K562 (cell line): ENCODE results near the gene SLC25A29. TPM values are rescaled to one million over a fixed set of nuclear protein-coding genes. Genes with fewer than 3 reads are reported as not detected.

Experiments
- ATAC-seq: fragments of 200-7000 bp; cut with Tn5 transposase; 3 replicates; pipeline ENCODE4 v1.9.1; 2020; ENCODE audit warnings: moderate library complexity
- BruUV-seq: library from RNA; stranded (reverse); fragments of 400-500 nt; replicated peaks from 2 replicates; lab custom pipeline; 2021; lab: Mats Ljungman, UMichigan
- CTCF ChIA-PET: fragments of 300-600 bp; formaldehyde crosslinking; extraction: SDS; loops from one replicate; lab custom pipeline; 2021; ENCODE audit warnings: low intra/inter-chr PET ratio; lab: Yijun Ruan, JAX
- POLR2A ChIA-PET: fragments of 300-600, 350-650 bp; sonication (Branson Sonifier 250); formaldehyde crosslinking; extraction: SDS; loops from one replicate; lab custom pipeline; 2021; ENCODE audit warnings: antibody characterized with exemption, inconsistent platforms; lab: Yijun Ruan, JAX
- DNase-seq, 4 experiments: peaks; one replicate each; pipeline versions ENCODE4 v3.0.0 to v3.0.0-alpha.2; 2011 to 2018; ENCODE audit warnings: low spot score in 3 of 4, mixed read lengths in 3 of 4; ENCODE audit errors: extremely low read depth in 1 of 4
- FAIRE-seq: peaks from 2 replicates; lab custom pipeline; 2011; peaks lifted over from hg19 to GRCh38; lab: Jason Lieb, UNC
- H2AFZ ChIP-seq: 2 replicates; pipeline ENCODE4 v1.6.0; 2011; ENCODE audit warnings: low read depth, low read length, control low read depth, inconsistent platforms
- H3K27ac ChIP-seq: fragments of 200-600 bp; 3 replicates; pipeline ENCODE4 v1.8.0; 2011; ENCODE audit warnings: low read depth, mild to moderate bottlenecking, control low read depth, inconsistent platforms, low read length, moderate library complexity, mixed read lengths; ENCODE audit errors: extremely low read depth
- H3K27me3 ChIP-seq, 2 experiments: fragments of 300-600 bp in 1 of 2; 2 replicates in 1 of 2; 3 replicates in 1 of 2; pipeline versions ENCODE4 v1.6.0 to v1.8.0; 2011; ENCODE audit warnings: inconsistent platforms in 2 of 2, low read length in 2 of 2, mild to moderate bottlenecking in 1 of 2, mixed read lengths in 1 of 2, moderate library complexity in 1 of 2; ENCODE audit not compliant: control insufficient read depth in 2 of 2, insufficient read depth in 2 of 2
- H3K36me3 ChIP-seq: fragments of 300-600 bp; 3 replicates; pipeline ENCODE4 v1.8.0; 2011; ENCODE audit warnings: mild to moderate bottlenecking, low read length, inconsistent platforms; ENCODE audit not compliant: control insufficient read depth, insufficient read depth
- H3K4me1 ChIP-seq, 2 experiments: fragments of 200-600 bp in 1 of 2; replicated peaks in 1 of 2; 2 replicates in 1 of 2; 3 replicates in 1 of 2; pipeline versions ENCODE4 v1.5.1 to v1.8.0; 2011; ENCODE audit warnings: inconsistent platforms in 2 of 2, low read length in 2 of 2, mild to moderate bottlenecking in 1 of 2, mixed read lengths in 1 of 2, moderate library complexity in 1 of 2; ENCODE audit not compliant: control insufficient read depth in 2 of 2, insufficient read depth in 2 of 2
- H3K4me2 ChIP-seq: 2 replicates; pipeline ENCODE4 v1.6.1; 2011; ENCODE audit warnings: low read length, control low read depth, inconsistent platforms, mixed read lengths; ENCODE audit not compliant: insufficient read depth
- H3K4me3 ChIP-seq: fragments of 200-600 bp; sonication (generic), shearing (Covaris generic); 2 replicates; pipeline ENCODE4 v1.5.1; 2016; ENCODE audit warnings: control low read depth, inconsistent platforms
- H3K79me2 ChIP-seq: fragments of 200-600 bp; 3 replicates; pipeline ENCODE4 v1.8.0; 2011; ENCODE audit warnings: low read length, inconsistent platforms; ENCODE audit not compliant: control insufficient read depth, insufficient read depth
- H3K9ac ChIP-seq, 2 experiments: 2 replicates each; pipeline versions ENCODE4 v1.6.0 to v1.6.1; 2011; ENCODE audit warnings: low read depth in 2 of 2, low read length in 2 of 2, control low read depth in 1 of 2, inconsistent platforms in 1 of 2, mild to moderate bottlenecking in 1 of 2, mixed read lengths in 1 of 2; ENCODE audit not compliant: insufficient read depth in 1 of 2
- H3K9me1 ChIP-seq: one replicate; pipeline ENCODE4 v1.6.0; 2011; ENCODE audit warnings: inconsistent platforms, mild to moderate bottlenecking, low read length, moderate library complexity; ENCODE audit not compliant: control insufficient read depth, insufficient read depth
- H3K9me3 ChIP-seq: replicated peaks from 2 replicates; pipeline ENCODE4 v1.5.1; 2011; ENCODE audit warnings: low read depth, low read length, inconsistent platforms; ENCODE audit not compliant: control insufficient read depth, insufficient read depth
- H4K20me1 ChIP-seq: replicated peaks from 2 replicates; pipeline ENCODE4 v1.6.1; 2011; ENCODE audit warnings: low read length, inconsistent platforms, mixed read lengths; ENCODE audit not compliant: control insufficient read depth, insufficient read depth
- BRF2 ChIP-seq: IDR thresholded peaks from 3 replicates; pipeline ENCODE4 v1.6.1; 2011; ENCODE audit warnings: borderline replicate concordance, mild to moderate bottlenecking; ENCODE audit not compliant: insufficient read length, insufficient read depth
- ELK1 ChIP-seq: sonication (generic); formaldehyde crosslinking; IDR thresholded peaks from 2 replicates; pipeline ENCODE4 v1.8.1; 2022; ENCODE audit warnings: missing genetic modification reagents
- ERF ChIP-seq: fragments of 450-650 bp; formaldehyde crosslinking; IDR thresholded peaks from 2 replicates; pipeline ENCODE4 v1.4.0; 2020; ENCODE audit warnings: mild to moderate bottlenecking, mixed read lengths
- HDAC6 ChIP-seq: IDR thresholded peaks from 2 replicates; pipeline ENCODE4 v1.6.1; 2012; ENCODE audit warnings: low read depth, mild to moderate bottlenecking, control low read depth, inconsistent platforms, low read length, moderate library complexity
- MED1 ChIP-seq: sonication (generic); formaldehyde crosslinking; IDR thresholded peaks from 2 replicates; pipeline ENCODE4 v1.8.1; 2023; ENCODE audit warnings: missing genetic modification reagents, borderline replicate concordance
- MTA1 ChIP-seq: fragments of 450-650 bp; IDR thresholded peaks from 2 replicates; pipeline ENCODE4 v1.6.1; 2017; ENCODE audit warnings: borderline replicate concordance
- NFIC ChIP-seq: fragments of 450-650 bp; IDR thresholded peaks from 2 replicates; pipeline ENCODE4 v1.6.1; 2017; ENCODE audit warnings: mild to moderate bottlenecking, inconsistent platforms
- NUFIP1 ChIP-seq: fragments of 450-650 bp; IDR thresholded peaks from 2 replicates; pipeline ENCODE4 v1.6.1; 2018; ENCODE audit not compliant: partially characterized antibody
- OTX1 ChIP-seq: fragments of 450-650 bp; formaldehyde crosslinking; IDR thresholded peaks from 2 replicates; pipeline ENCODE4 v1.4.0; 2022; ENCODE audit warnings: mild to moderate bottlenecking
- POU5F1 ChIP-seq: fragments of 150-350 bp; IDR thresholded peaks from 2 replicates; pipeline ENCODE4 v1.6.1; 2014; ENCODE audit warnings: borderline replicate concordance, low read length, low read depth, mild to moderate bottlenecking; ENCODE audit not compliant: partially characterized antibody
- TCFL5 ChIP-seq: fragments of 250-450 bp; sonication (Bioruptor Pico); conservative IDR thresholded peaks from 2 replicates; pipeline ENCODE4 v1.6.1; 2021; ENCODE audit warnings: mild to moderate bottlenecking, moderate library complexity, matching md5 sums
- TGIF2 ChIP-seq: sonication (generic); formaldehyde crosslinking; IDR thresholded peaks from 2 replicates; pipeline ENCODE4 v1.8.1; 2022; ENCODE audit warnings: mild to moderate bottlenecking, missing genetic modification reagents, moderate library complexity
- ZBTB17 ChIP-seq: fragments of 450-650 bp; formaldehyde crosslinking; IDR thresholded peaks from 2 replicates; pipeline ENCODE4 v1.4.0; 2020; ENCODE audit warnings: mild to moderate bottlenecking
- ZNF124 ChIP-seq: sonication (generic); formaldehyde crosslinking; IDR thresholded peaks from 2 replicates; pipeline ENCODE4 v1.8.1; 2022; ENCODE audit warnings: missing genetic modification reagents
- ZNF197 ChIP-seq: fragments of 200-800 bp; sonication (Bioruptor generic); IDR thresholded peaks from 2 replicates; pipeline ENCODE4 v1.6.1; 2016; ENCODE audit warnings: low read depth, missing genetic modification characterization, missing compliant biosample characterization
- ZNF431 ChIP-seq: sonication (generic); formaldehyde crosslinking; IDR thresholded peaks from 2 replicates; pipeline ENCODE4 v1.8.0; 2022; ENCODE audit warnings: mild to moderate bottlenecking, missing genetic modification reagents
- WGBS: fragments of 100-300 bp; shearing (Covaris generic); methylation state at CpG from one replicate; pipeline ENCODE4 v1.1.6; 2016; ENCODE audit warnings: low coverage, mixed read lengths; ENCODE audit not compliant: insufficient coverage; ENCODE audit errors: missing lambda C conversion rate; 5-methylcytosine and 5-hydroxymethylcytosine counted together
- in situ Hi-C: fragments of 300-500 bp; cut with MboI; formaldehyde crosslinking; loops from 4 replicates; pipeline ENCODE4 v1.15.0; 2018; ENCODE audit warnings: inconsistent platforms, mixed read lengths
- intact Hi-C: fragments of 100-400 bp; cut with micrococcal nuclease; formaldehyde crosslinking; loops from 2 replicates; pipeline ENCODE4 v1.14.2; 2022
- polyA plus RNA-seq, 8 experiments: library from polyadenylated mRNA; depleted of rRNA in 4 of 8; stranded (reverse) in 5 of 8; unstranded in 3 of 8; fragments of >200 nt; fragmentation: Nextera tagmentation in 2 of 8; fragmentation: Illumina TruSeq in 1 of 8; extraction: Ambion mirVana in 2 of 8; extraction: Trizol in 1 of 8; gene quantifications; 2 replicates each; pipeline versions ENCODE4 v1.2.1 to v1.2.3, GENCODE V29; 2011 to 2014; ENCODE audit warnings: inconsistent platforms in 1 of 8, missing spikeins in 1 of 8
- total RNA-seq, 7 experiments: library from RNA; depleted of rRNA in 6 of 7; stranded (reverse); fragments of >200 nt in 6 of 7; fragmentation: Illumina TruSeq in 2 of 7; extraction: Trizol in 2 of 7; gene quantifications; 2 replicates each; pipeline versions ENCODE4 v1.2.1 to v1.2.3, GENCODE V29; 2011 to 2021; ENCODE audit warnings: low replicate concordance in 1 of 7
- TF ChIP-seq, protein P1 (sequence below): sonication (generic); formaldehyde crosslinking; IDR thresholded peaks from 2 replicates; pipeline ENCODE4 v1.8.0; 2022; ENCODE audit warnings: missing genetic modification reagents, mild to moderate bottlenecking, moderate library complexity, borderline replicate concordance
- TF ChIP-seq, protein P2 (sequence below): fragments of 250-450 bp; sonication (Bioruptor Pico); IDR thresholded peaks from 2 replicates; pipeline ENCODE4 v1.6.1; 2021; ENCODE audit warnings: mild to moderate bottlenecking

SLC25A29 gene
- total and polyA plus RNA-seq, 9 of the 15 experiments (the other 6 are each of a cell fraction or from before 2014, with no cell fraction given) = 0.07 to 17.5 (median 4.8) TPM

DNA sequence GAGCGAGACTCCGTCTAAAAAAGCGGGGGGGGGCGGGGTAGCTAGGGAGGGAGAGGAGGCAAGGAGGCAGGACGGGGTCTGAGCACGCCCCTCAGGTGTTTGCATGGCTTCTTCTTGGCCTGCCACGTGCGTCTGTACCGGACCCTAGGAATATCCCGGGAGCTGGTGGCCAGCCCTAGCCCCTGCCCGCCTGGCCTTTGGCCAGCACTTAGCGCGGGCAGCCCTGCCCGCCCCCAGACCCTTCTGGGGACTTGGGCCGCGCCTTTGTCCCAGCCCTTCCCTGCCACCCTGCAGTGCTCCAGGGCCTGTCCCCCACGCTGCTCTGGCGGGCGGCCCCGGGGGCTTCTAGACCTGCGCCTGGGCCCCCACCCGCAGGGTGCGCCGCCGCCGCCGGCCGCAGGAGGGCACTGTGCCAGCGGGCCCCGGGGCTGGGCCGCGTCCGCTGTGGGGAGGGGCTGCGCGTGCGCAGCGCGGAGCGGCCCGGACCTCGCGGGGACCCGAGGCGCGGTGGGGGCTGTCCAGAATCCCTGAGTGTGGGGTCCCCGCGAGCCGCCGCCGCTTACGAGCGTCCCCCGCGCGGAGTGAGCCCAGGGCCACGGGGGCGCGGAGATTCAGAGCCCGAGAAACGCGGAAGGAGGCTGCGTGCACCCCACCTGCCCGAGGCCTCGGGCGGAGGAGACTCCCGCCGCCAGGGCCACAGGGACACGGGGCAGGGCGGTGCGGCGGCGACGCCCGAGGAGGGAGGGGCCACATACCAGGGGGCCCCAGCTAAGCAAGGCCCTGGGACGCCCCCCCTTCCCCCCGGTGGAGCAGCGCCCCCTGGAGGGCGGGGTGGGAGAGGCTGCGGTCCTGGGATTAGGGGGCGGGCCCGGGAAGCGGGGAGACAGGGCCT, 21.0 kb downstream of the SLC25A29 start:
- peak overlapping the region; percentile 94 to 97 for H3K9ac ChIP-seq
- H3K9me1 ChIP-seq = no peaks in the 10 kb centered on the region
- 0 out of 2 replicates have a peak, but pooled peaks cover 3% of the 10 kb centered on the region for H4K20me1 ChIP-seq
- peak overlapping the region; percentile 91 for H2AFZ ChIP-seq
- H3K27ac ChIP-seq = peak overlapping the region; percentile 96
- peaks cover 16% of the 10 kb centered on the region; the same call in 1 of the 3 replicates for H3K36me3 ChIP-seq
- peak overlapping the region; percentile 64 for H3K4me3 ChIP-seq
- peak; percentile 78 to 96 (median 94) for DNase-seq
- peaks cover 0 to 25% of the 10 kb centered on the region in 2 experiments; a peak in 3 of 5 replicates for H3K4me1 ChIP-seq
- no peak for FAIRE-seq
- H3K79me2 ChIP-seq = peaks cover 2% of the 10 kb centered on the region; the same call in 1 of the 3 replicates
- intact Hi-C loops = loop anchor here (1.0 kb wide), 1 partner anchor 90 kb away; a partner anchor contains a TSS
- peak; percentile 94 for ATAC-seq
- ChIA-PET POLR2A (interaction anchor here (0.6 to 3.3 kb wide), 6 partner anchors 10 to 392 kb away, joined by 3 to 11 read pairs (median 3); a partner anchor contains a TSS), CTCF (interaction anchor here (0.6 kb wide), 1 partner anchor 1640 kb away, joined by 3 read pairs; no protein-coding TSS in a partner anchor)
- no peaks in the 10 kb centered on the region for H3K9me3 ChIP-seq
- H3K27me3 ChIP-seq = no peaks in the 10 kb centered on the region
- in situ Hi-C loops = no loop called here
- H3K4me2 ChIP-seq = peak overlapping the region; percentile 75
- under 1% methylated on average over 24 of the region's 82 CpGs for WGBS
- BruUV-seq = no TSS peak
- TF ChIP-seq ZNF431 (CRISPR knock-in tag) (no peak), TCFL5 (no peak), TGIF2 (CRISPR knock-in tag) (no peak), BRF2 (no peak), MTA1 (no peak), NFIC (peak; percentile 85), POU5F1 (no peak), HDAC6 (no peak), OTX1 (CRISPR knock-in tag) (no peak), ELK1 (no peak), MED1 (CRISPR knock-in tag) (no peak), ZNF124 (CRISPR knock-in tag) (no peak), ZBTB17 (CRISPR knock-in tag) (no peak), ZNF197 (no peak), NUFIP1 (no peak), ERF (CRISPR knock-in tag) (0 out of 2 replicates have a peak, but pooled peaks have one; percentile 9)
- TF ChIP-seq, protein P1, sequence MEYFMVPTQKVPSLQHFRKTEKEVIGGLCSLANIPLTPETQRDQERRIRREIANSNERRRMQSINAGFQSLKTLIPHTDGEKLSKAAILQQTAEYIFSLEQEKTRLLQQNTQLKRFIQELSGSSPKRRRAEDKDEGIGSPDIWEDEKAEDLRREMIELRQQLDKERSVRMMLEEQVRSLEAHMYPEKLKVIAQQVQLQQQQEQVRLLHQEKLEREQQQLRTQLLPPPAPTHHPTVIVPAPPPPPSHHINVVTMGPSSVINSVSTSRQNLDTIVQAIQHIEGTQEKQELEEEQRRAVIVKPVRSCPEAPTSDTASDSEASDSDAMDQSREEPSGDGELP (CRISPR knock-in tag) = peak; percentile 65; the same call in 1 of the 2 replicates
- TF ChIP-seq, protein P2, sequence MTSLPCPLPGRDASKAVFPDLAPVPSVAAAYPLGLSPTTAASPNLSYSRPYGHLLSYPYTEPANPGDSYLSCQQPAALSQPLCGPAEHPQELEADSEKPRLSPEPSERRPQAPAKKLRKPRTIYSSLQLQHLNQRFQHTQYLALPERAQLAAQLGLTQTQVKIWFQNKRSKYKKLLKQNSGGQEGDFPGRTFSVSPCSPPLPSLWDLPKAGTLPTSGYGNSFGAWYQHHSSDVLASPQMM = no peak
